ENCODE measurements around the gene GGTLC1. TPM values are rescaled to one million over a fixed set of nuclear protein-coding genes. Genes with fewer than 3 reads are reported as not detected.
A peak's percentile ranks its signal among the peaks of the same experiment; 100 is the strongest.
"Not testable (repeated sequence)": the region's sequence is repeated elsewhere in the genome, so short reads cannot be mapped to it uniquely, and the experiment has no call there.

GGTLC1 gene
- total RNA-seq, 2 experiments from 2014 or later: not detected

DNA sequence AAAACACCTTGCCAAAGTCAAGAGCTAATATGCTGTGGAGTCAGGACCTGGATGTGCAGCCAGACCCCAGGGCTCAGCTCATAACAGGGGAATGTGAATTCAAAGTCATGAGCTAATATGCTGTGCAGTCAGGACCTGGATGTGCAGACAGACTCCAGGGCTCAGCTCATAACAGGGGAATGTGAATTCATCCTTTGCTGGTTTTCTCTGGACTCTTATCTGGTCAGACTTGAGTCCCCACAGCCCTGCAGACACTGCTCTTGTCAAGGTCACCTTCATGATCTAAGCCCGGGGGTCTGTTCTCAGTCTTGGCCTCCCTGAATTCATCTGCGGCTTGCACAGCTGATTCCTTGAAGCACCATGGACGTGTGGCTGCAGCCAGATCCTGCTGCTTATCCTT is 19.2 kb upstream of the GGTLC1 start:
- Mint-ChIP-seq H3K4me1 (ENCODE audit: low read depth) (peaks cover 5% of the 10 kb centered on the region), H3K9me3 (ENCODE audit: insufficient read depth) (no peaks in the 10 kb centered on the region), H3K36me3 (ENCODE audit: low read depth) (no peaks in the 10 kb centered on the region), H3K27ac (no peak overlapping the region), H3K27me3 (ENCODE audit: low read depth) (peaks cover 6% of the 10 kb centered on the region), H3K4me3 (no peak overlapping the region)
- ATAC-seq: no peak
- no peak for DNase-seq
- ChIA-PET CTCF (interaction anchor here (0.8 to 1.3 kb wide), 4 partner anchors 9 to 92 kb away, joined by 3 to 6 read pairs (median 4); no protein-coding TSS in a partner anchor), POLR2A (interaction anchor here (0.6 to 0.7 kb wide), 2 partner anchors 19 to 73 kb away, joined by 3 read pairs; no protein-coding TSS in a partner anchor)

DNA sequence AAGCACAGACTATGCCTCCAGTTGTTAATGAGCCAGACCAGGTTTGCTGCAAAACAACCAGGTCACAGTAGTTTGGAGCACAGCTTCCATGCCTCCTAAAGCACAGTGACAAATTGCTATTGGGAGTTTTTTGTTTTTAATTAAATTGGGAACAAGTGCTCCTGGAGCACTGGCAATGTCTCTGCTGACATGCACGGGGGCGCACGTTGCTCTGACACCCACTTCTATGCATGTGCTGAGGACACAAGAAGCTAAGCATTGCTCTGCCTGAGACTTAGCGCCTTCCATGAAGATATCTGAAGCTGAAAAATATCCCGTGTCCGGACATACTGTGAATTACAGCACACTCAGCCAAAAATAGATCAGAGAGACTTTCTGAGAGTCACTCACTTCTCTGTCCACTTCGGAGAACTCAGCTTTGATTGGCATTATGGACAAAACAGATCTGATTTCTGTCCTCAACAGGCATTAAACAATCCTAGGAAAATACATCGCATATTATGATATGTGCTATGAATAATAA is 18.6 kb upstream of the GGTLC1 start:
- Mint-ChIP-seq H3K9me3 (ENCODE audit: insufficient read depth) (no peaks in the 10 kb centered on the region), H3K4me1 (ENCODE audit: low read depth) (peaks cover 4% of the 10 kb centered on the region), H3K27ac (no peak overlapping the region), H3K27me3 (ENCODE audit: low read depth) (peaks cover 6% of the 10 kb centered on the region), H3K36me3 (ENCODE audit: low read depth) (no peaks in the 10 kb centered on the region), H3K4me3 (no peak overlapping the region)
- DNase-seq (no peak), ATAC-seq (no peak)
- CTCF ChIA-PET: interaction anchor here (0.8 to 1.3 kb wide), 3 partner anchors 10 to 93 kb away, joined by 3 to 6 read pairs (median 4); no protein-coding TSS in a partner anchor
- POLR2A ChIA-PET: interaction anchor here (0.7 kb wide), 1 partner anchor 20 kb away, joined by 3 read pairs; no protein-coding TSS in a partner anchor

DNA sequence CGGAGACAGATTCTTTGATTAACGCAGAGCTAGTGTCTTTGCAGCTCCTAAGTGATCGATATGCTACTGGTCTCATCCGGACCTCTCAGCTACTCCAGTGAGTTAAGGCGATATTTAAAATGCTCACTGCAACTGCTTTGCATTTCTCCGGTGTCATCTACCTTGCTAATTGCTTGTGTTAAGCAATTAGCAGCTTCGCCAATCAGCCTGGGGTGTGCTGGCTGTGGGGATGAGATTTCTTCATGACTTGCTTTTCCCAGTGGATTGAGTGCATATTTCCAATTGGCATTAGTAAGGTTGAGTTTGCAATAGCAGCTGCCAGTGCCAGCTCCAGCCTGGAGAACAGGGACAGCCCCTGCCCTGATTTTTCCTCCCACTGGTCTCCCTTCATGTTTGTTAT is 18.0 kb upstream of the GGTLC1 start:
- POLR2A ChIA-PET: no interaction called here
- ATAC-seq: no peak
- Mint-ChIP-seq H3K27me3 (ENCODE audit: low read depth) (peaks cover 8% of the 10 kb centered on the region), H3K36me3 (ENCODE audit: low read depth) (no peaks in the 10 kb centered on the region), H3K4me1 (ENCODE audit: low read depth) (peaks cover 4% of the 10 kb centered on the region), H3K27ac (no peak overlapping the region), H3K9me3 (ENCODE audit: insufficient read depth) (no peaks in the 10 kb centered on the region), H3K4me3 (no peak overlapping the region)
- CTCF ChIA-PET: interaction anchor here (1.0 to 1.3 kb wide), 2 partner anchors 10 to 94 kb away, joined by 4 to 6 read pairs; no protein-coding TSS in a partner anchor
- no peak for DNase-seq

GRCh38 chr20:24004471-24004870 is 15.9 kb upstream of the GGTLC1 start:
- Mint-ChIP-seq H3K27me3 (ENCODE audit: low read depth) (peaks cover 15% of the 10 kb centered on the region), H3K36me3 (ENCODE audit: low read depth) (no peaks in the 10 kb centered on the region), H3K27ac (no peak overlapping the region), H3K4me3 (no peak overlapping the region), H3K4me1 (ENCODE audit: low read depth) (peaks cover 4% of the 10 kb centered on the region), H3K9me3 (ENCODE audit: insufficient read depth) (no peaks in the 10 kb centered on the region)
- ChIA-PET CTCF (no interaction called here), POLR2A (no interaction called here)
- no peak for DNase-seq
- no peak for ATAC-seq

GRCh38 chr20:24002896-24003295 is 14.3 kb upstream of the GGTLC1 start:
- no peak overlapping the region for H3K27ac Mint-ChIP-seq
- ATAC-seq (no peak), DNase-seq (no peak)
- ChIA-PET CTCF (interaction anchor here (1.2 to 1.4 kb wide), 2 partner anchors 66 to 97 kb away, joined by 3 to 5 read pairs; no protein-coding TSS in a partner anchor), POLR2A (interaction anchor here (0.5 kb wide), 1 partner anchor 785 kb away, joined by 5 read pairs; no protein-coding TSS in a partner anchor)
- no peaks in the 10 kb centered on the region for H3K9me3 Mint-ChIP-seq (ENCODE audit: insufficient read depth)
- no peaks in the 10 kb centered on the region for H3K4me1 Mint-ChIP-seq (ENCODE audit: low read depth)
- no peaks in the 10 kb centered on the region for H3K36me3 Mint-ChIP-seq (ENCODE audit: low read depth)
- no peak overlapping the region for H3K4me3 Mint-ChIP-seq
- peaks cover 20% of the 10 kb centered on the region for H3K27me3 Mint-ChIP-seq (ENCODE audit: low read depth)

DNA sequence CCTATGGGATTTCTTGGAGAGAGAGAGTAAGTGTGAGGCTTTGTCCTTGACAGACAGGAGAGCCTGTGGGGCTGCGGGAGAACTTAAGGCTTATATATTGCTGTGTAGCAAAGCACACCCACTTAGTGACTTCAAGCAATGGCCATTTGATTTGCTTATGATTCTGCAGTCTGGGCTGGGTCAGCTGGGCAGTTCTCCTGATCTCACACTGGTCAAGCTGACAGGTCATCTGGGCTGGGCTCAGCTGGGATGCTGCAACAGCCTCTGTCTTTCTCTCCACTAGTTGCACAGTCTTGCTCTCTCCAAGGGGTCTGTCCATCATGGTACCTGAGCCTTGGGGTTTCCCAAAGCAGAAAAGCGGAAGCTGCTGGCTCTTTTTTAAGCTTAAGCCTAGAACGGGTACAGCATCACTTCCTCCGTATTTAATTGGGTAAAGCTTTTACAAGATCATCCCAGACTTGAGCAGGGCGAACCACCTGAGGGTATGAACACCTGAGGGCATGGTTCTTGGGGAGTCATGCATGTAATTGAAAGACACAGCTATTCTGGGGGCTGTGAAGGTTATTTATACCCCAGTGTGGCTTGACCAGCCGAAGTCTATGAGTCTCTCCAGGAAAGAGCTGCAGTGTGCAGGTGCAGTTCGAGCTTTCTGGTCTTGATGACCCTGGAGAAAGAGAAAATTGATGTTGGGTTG is 13.3 kb upstream of the GGTLC1 start:
- Mint-ChIP-seq H3K4me3 (no peak overlapping the region), H3K4me1 (ENCODE audit: low read depth) (no peaks in the 10 kb centered on the region), H3K27ac (no peak overlapping the region), H3K36me3 (ENCODE audit: low read depth) (no peaks in the 10 kb centered on the region), H3K9me3 (ENCODE audit: insufficient read depth) (no peaks in the 10 kb centered on the region), H3K27me3 (ENCODE audit: low read depth) (peaks cover 22% of the 10 kb centered on the region)
- ChIA-PET CTCF (interaction anchor here (1.2 to 4.3 kb wide), 3 partner anchors 65 to 100 kb away, joined by 3 to 18 read pairs (median 5); no protein-coding TSS in a partner anchor), POLR2A (interaction anchor here (0.6 kb wide), 1 partner anchor 26 kb away, joined by 3 read pairs; no protein-coding TSS in a partner anchor)
- no peak for ATAC-seq
- DNase-seq: no peak

DNA sequence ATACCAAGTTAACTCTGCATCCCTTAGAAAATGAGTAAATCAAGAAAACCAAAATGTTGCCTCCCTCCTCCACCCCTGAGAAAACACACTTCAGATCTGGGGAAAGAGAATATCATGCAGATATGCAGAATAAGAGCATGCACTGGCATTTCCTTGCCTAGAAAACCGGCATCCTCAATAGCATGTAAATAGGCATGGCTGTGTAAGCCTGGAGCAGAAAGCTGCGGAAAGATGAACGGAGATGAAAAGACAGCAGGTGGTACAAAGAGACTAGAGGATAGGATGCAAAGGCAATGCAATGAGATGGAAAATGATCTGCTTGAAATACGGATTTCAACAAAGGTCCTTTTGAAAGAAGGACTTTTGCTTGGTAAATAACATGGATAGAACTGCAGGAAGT is 10.3 kb upstream of the GGTLC1 start:
- Mint-ChIP-seq H3K27ac (no peak overlapping the region), H3K4me1 (ENCODE audit: low read depth) (no peaks in the 10 kb centered on the region), H3K9me3 (ENCODE audit: insufficient read depth) (no peaks in the 10 kb centered on the region), H3K4me3 (no peak overlapping the region), H3K27me3 (ENCODE audit: low read depth) (peaks cover 22% of the 10 kb centered on the region), H3K36me3 (ENCODE audit: low read depth) (no peaks in the 10 kb centered on the region)
- ChIA-PET CTCF (interaction anchor here (0.9 to 4.3 kb wide), 4 partner anchors 9 to 103 kb away, joined by 3 to 18 read pairs (median 4); no protein-coding TSS in a partner anchor), POLR2A (no interaction called here)
- no peak for ATAC-seq
- DNase-seq: no peak

GRCh38 chr20:23998392-23998791 is 9.8 kb upstream of the GGTLC1 start:
- ChIA-PET CTCF (interaction anchor here (1.0 to 4.3 kb wide), 2 partner anchors 10 to 104 kb away, joined by 3 to 18 read pairs; no protein-coding TSS in a partner anchor), POLR2A (no interaction called here)
- no peak overlapping the region for H3K4me3 Mint-ChIP-seq
- no peak for DNase-seq
- no peak overlapping the region for H3K27ac Mint-ChIP-seq
- no peak for ATAC-seq
- no peaks in the 10 kb centered on the region for H3K36me3 Mint-ChIP-seq (ENCODE audit: low read depth)
- H3K4me1 Mint-ChIP-seq (ENCODE audit: low read depth): no peaks in the 10 kb centered on the region
- H3K27me3 Mint-ChIP-seq (ENCODE audit: low read depth): peaks cover 22% of the 10 kb centered on the region
- H3K9me3 Mint-ChIP-seq (ENCODE audit: insufficient read depth): no peaks in the 10 kb centered on the region

GRCh38 chr20:23995905-23996666 is 7.5 kb upstream of the GGTLC1 start:
- Mint-ChIP-seq H3K9me3 (ENCODE audit: insufficient read depth) (no peaks in the 10 kb centered on the region), H3K27me3 (ENCODE audit: low read depth) (peaks cover 13% of the 10 kb centered on the region), H3K36me3 (ENCODE audit: low read depth) (no peaks in the 10 kb centered on the region), H3K4me1 (ENCODE audit: low read depth) (no peaks in the 10 kb centered on the region), H3K27ac (no peak overlapping the region), H3K4me3 (no peak overlapping the region)
- ATAC-seq: no peak
- DNase-seq: peak; percentile 71
- POLR2A ChIA-PET: no interaction called here
- CTCF ChIA-PET: interaction anchor here (0.7 to 1.8 kb wide), 7 partner anchors 11 to 107 kb away, joined by 3 to 10 read pairs (median 6); no protein-coding TSS in a partner anchor

DNA sequence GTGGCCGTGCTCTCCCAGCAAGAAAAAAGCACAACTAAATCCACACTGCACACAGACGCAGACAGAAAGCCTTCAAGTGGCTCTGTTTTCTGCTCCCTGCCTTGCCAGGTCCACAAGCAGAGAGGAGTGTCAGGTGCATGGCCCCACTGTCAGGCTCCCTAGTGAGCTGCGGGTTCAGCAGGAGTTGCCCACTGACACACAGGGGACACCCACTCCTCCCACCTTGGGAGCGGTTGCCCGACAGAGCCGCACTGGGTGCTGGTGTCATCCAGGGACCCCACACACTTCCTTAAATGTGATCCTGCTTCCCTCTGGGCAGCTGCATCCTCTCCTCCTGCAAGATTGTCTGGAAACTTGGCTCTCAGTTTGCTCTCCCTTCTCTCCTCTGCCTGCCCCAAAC is 6.7 kb upstream of the GGTLC1 start:
- POLR2A ChIA-PET; H3K4me1 Mint-ChIP-seq (ENCODE audit: low read depth); H3K36me3 Mint-ChIP-seq (ENCODE audit: low read depth); H3K27ac Mint-ChIP-seq; CTCF ChIA-PET; DNase-seq; H3K4me3 Mint-ChIP-seq; ATAC-seq; H3K9me3 Mint-ChIP-seq (ENCODE audit: insufficient read depth): not testable (repeated sequence)
- peaks cover 13% of the 10 kb centered on the region for H3K27me3 Mint-ChIP-seq (ENCODE audit: low read depth)

DNA sequence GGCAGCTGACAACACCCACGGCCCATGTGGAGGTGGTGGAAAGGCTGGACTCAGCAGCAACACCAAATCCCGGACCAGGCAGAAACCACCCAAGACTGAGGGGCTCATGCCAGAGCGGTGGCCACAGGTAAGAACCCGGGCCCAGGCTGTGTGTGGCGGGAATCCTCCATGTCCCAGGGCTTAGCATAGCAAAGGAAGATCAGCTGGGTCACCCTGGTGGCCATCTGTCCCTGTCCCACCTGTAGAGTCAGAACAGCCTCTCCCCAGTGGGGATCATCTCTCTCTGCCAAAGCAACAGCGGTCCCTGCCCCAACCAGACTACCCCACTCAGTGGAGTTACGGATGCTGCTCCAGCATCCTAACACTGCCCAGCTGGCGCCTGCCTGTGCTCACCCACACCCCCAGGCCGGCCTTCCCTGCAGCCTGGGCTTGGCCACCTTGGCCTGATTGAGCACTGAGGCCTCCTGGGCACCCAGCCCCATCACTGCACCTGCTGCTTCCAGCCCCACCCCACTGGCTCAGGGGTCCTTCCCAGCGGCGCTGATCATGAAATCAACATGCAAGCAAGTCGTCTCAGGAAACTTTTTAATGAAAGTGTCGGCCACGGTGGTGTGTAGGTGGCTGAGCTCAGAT is 5.5 kb upstream of the GGTLC1 start:
- POLR2A ChIA-PET; CTCF ChIA-PET; DNase-seq; H3K4me1 Mint-ChIP-seq (ENCODE audit: low read depth); H3K4me3 Mint-ChIP-seq; ATAC-seq; H3K27me3 Mint-ChIP-seq (ENCODE audit: low read depth); H3K9me3 Mint-ChIP-seq (ENCODE audit: insufficient read depth); H3K36me3 Mint-ChIP-seq (ENCODE audit: low read depth); H3K27ac Mint-ChIP-seq: not testable (repeated sequence)
